PFSK-1 (cell line): ENCODE measurements around the gene TMEM121B.

Experiments used
- POLR2AphosphoS5 ChIP-seq: IDR thresholded peaks from 2 replicates; pipeline ENCODE4 v1.6.1; 2012; ENCODE audit warnings: low read depth, mild to moderate bottlenecking, control low read depth, low read length, moderate library complexity
- TAF1 ChIP-seq: IDR thresholded peaks from 2 replicates; pipeline ENCODE4 v1.6.1; 2012; ENCODE audit warnings: low read length, control low read depth, borderline replicate concordance; ENCODE audit not compliant: insufficient read depth

- TF ChIP-seq TAF1, result no peak
- no peak for TF ChIP-seq POLR2AphosphoS5
Measured at GRCh38 chr22:17087498-17088131, 33.5 kb downstream of the TMEM121B start.
